Measurements from ENCODE around the gene FRMPD2. TPM values are rescaled to one million over a fixed set of nuclear protein-coding genes. Genes with fewer than 3 reads are reported as not detected.

The FRMPD2 gene
- total RNA-seq, 2 experiments from 2014 or later, result not detected

GRCh38 chr10:48215486-48216203 is 58.9 kb downstream of the FRMPD2 start:
- peak in 6 of 14 experiments; percentile 1 to 30 (median 13) for DNase-seq
- ChIA-PET POLR2A (no interaction called here), CTCF (no interaction called here)
- H3K27ac ChIP-seq (ENCODE audit: low read depth in 1 of 2, low read length in 2 of 2), result no peak overlapping the region
- Mint-ChIP-seq H3K4me1 (ENCODE audit: low read depth) (no peaks in the 10 kb centered on the region), H3K27me3 (peaks cover 12% of the 10 kb centered on the region), H3K9me3 (peaks cover 2% of the 10 kb centered on the region), H3K36me3 (ENCODE audit: low read depth) (no peaks in the 10 kb centered on the region), H3K4me3 (no peak overlapping the region), H3K27ac (no peak overlapping the region)
- intact Hi-C loops (cut with DNase I, micrococcal nuclease), result no loop called here
- no peak for ATAC-seq (ENCODE audit: poor library complexity)
- H3K4me1 ChIP-seq (ENCODE audit: insufficient read depth, low read length), result no peaks in the 10 kb centered on the region
- no peaks in the 10 kb centered on the region for H3K9me3 ChIP-seq (ENCODE audit: control insufficient read depth in 1 of 2, insufficient read depth in 1 of 2, low read length in 2 of 2)
- TF ChIP-seq CTCF (IDR thresholded peaks at IDR 0.05), result peak; percentile 52
- no peak overlapping the region for H3K4me3 ChIP-seq (ENCODE audit: low read length)
- H3K27me3 ChIP-seq (ENCODE audit: control insufficient read depth in 1 of 2, insufficient read depth in 2 of 2, low read length in 2 of 2), result no peaks in the 10 kb centered on the region
- no peaks in the 10 kb centered on the region for H3K36me3 ChIP-seq (ENCODE audit: insufficient read depth, low read length)

GRCh38 chr10:48214716-48215485 is 59.6 kb downstream of the FRMPD2 start:
- H3K4me1 ChIP-seq (ENCODE audit: insufficient read depth, low read length), result no peaks in the 10 kb centered on the region
- H3K27ac Mint-ChIP-seq, result no peak overlapping the region
- ChIA-PET CTCF (no interaction called here), POLR2A (no interaction called here)
- H3K9me3 Mint-ChIP-seq, result peaks cover 2% of the 10 kb centered on the region
- H3K4me3 ChIP-seq (ENCODE audit: low read length), result no peak overlapping the region
- TF ChIP-seq CTCF (IDR thresholded peaks at IDR 0.05), result no peak
- no peak overlapping the region for H3K27ac ChIP-seq (ENCODE audit: low read depth in 1 of 2, low read length in 2 of 2)
- intact Hi-C loops (cut with DNase I, micrococcal nuclease), result no loop called here
- H3K27me3 Mint-ChIP-seq, result peaks cover 11% of the 10 kb centered on the region
- no peaks in the 10 kb centered on the region for H3K9me3 ChIP-seq (ENCODE audit: control insufficient read depth in 1 of 2, insufficient read depth in 1 of 2, low read length in 2 of 2)
- H3K27me3 ChIP-seq (ENCODE audit: control insufficient read depth in 1 of 2, insufficient read depth in 2 of 2, low read length in 2 of 2), result no peaks in the 10 kb centered on the region
- H3K36me3 ChIP-seq (ENCODE audit: insufficient read depth, low read length), result no peaks in the 10 kb centered on the region
- H3K36me3 Mint-ChIP-seq (ENCODE audit: low read depth), result no peaks in the 10 kb centered on the region
- DNase-seq (no peak), ATAC-seq (ENCODE audit: poor library complexity) (no peak)
- H3K4me1 Mint-ChIP-seq (ENCODE audit: low read depth), result no peaks in the 10 kb centered on the region
- no peak overlapping the region for H3K4me3 Mint-ChIP-seq

- H3K4me3 Mint-ChIP-seq, result no peak overlapping the region
- no peaks in the 10 kb centered on the region for H3K4me1 Mint-ChIP-seq (ENCODE audit: low read depth)
- ChIA-PET CTCF (no interaction called here), POLR2A (no interaction called here)
- Histone ChIP-seq H3K9me3 (ENCODE audit: control insufficient read depth in 1 of 2, insufficient read depth in 1 of 2, low read length in 2 of 2) (no peaks in the 10 kb centered on the region), H3K27me3 (ENCODE audit: control insufficient read depth in 1 of 2, insufficient read depth in 2 of 2, low read length in 2 of 2) (no peaks in the 10 kb centered on the region), H3K36me3 (ENCODE audit: insufficient read depth, low read length) (no peaks in the 10 kb centered on the region), H3K27ac (ENCODE audit: low read depth in 1 of 2, low read length in 2 of 2) (no peak overlapping the region), H3K4me3 (ENCODE audit: low read length) (no peak overlapping the region), H3K4me1 (ENCODE audit: insufficient read depth, low read length) (no peaks in the 10 kb centered on the region)
- no peak for TF ChIP-seq CTCF (IDR thresholded peaks at IDR 0.05)
- no peaks in the 10 kb centered on the region for H3K36me3 Mint-ChIP-seq (ENCODE audit: low read depth)
- intact Hi-C loops (cut with DNase I, micrococcal nuclease), result no loop called here
- DNase-seq (no peak), ATAC-seq (ENCODE audit: poor library complexity) (no peak)
- H3K27ac Mint-ChIP-seq, result no peak overlapping the region
- peaks cover 2% of the 10 kb centered on the region for H3K9me3 Mint-ChIP-seq
- no peaks in the 10 kb centered on the region for H3K27me3 Mint-ChIP-seq
Measured at GRCh38 chr10:48213047-48213446, 61.4 kb downstream of the FRMPD2 start.

All from CD4-positive, alpha-beta T cell (primary cell).